NT2/D1 (cell line): Measurements from ENCODE around the gene MICAL2.

Experiments used
- DNase-seq: peaks from one replicate; pipeline ENCODE4 v3.0.0-alpha.2; 2011; ENCODE audit warnings: low read depth, low spot score
- H3K27me3 ChIP-seq: 2 replicates; pipeline ENCODE4 v1.6.0; 2011; ENCODE audit warnings: mild to moderate bottlenecking; ENCODE audit not compliant: insufficient read length, insufficient read depth
- H3K36me3 ChIP-seq: 2 replicates; pipeline ENCODE4 v1.6.1; 2011; ENCODE audit warnings: mild to moderate bottlenecking, low read length, mixed read lengths; ENCODE audit not compliant: insufficient read depth, insufficient read length
- H3K4me1 ChIP-seq: 2 replicates; pipeline ENCODE4 v1.5.1; 2011; ENCODE audit not compliant: insufficient read depth, insufficient read length
- H3K4me3 ChIP-seq: 2 replicates; pipeline ENCODE4 v1.5.1; 2011; ENCODE audit warnings: low read depth; ENCODE audit not compliant: insufficient read length
- H3K9ac ChIP-seq: 2 replicates; pipeline ENCODE4 v1.6.0; 2011; ENCODE audit warnings: low read depth; ENCODE audit not compliant: insufficient read length
- H3K9me3 ChIP-seq: 2 replicates; pipeline ENCODE4 v1.5.1; 2011; ENCODE audit warnings: mild to moderate bottlenecking, low read length; ENCODE audit not compliant: insufficient read depth
- SUZ12 ChIP-seq: IDR thresholded peaks from 2 replicates; pipeline ENCODE4 v1.6.1; 2011; ENCODE audit not compliant: insufficient read length, insufficient read depth; ENCODE audit errors: extremely low read depth
- YY1 ChIP-seq: IDR thresholded peaks from 2 replicates; pipeline ENCODE4 v1.6.1; 2011; ENCODE audit not compliant: insufficient read length, insufficient read depth
- ZNF274 ChIP-seq: IDR thresholded peaks from 2 replicates; pipeline ENCODE4 v1.6.1; 2011; ENCODE audit warnings: mild to moderate bottlenecking, low read depth, low read length

The MICAL2 gene

DNA sequence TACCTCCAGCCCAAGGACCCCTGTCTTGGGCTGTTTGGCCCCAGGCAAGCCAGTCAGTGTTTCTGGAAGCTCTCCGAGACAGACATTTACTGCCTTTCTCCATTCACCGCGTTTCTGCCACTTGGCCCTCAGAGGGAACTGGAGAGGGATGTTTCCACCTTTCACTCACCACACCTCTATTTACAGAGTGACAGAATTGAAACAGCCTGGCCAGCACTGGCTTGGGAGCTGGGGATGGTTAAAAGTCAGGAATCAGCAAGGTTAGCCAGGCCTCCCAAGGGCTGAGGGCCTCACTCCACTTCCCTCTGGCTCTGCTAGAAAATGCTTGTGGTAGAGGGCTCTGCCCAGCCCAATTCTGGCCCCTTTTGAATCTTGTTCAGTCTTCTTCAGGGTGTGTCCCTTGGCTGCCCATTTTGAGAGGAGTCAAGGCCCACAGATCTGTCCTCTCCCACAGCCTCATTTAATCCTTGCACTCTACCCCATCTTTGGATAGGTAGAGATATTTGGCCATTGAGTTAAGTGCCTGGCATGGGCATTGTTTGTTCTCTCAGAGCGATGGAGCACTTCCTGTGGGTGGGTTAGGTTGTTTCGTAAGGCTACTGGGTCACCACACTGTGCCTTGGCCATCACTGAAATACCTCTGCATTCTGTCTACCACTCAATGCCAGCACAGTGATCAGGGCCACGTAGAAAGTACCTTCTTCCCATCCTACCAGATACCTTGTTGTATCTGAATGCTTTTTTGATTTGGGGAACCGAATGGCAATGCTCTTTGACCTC, 119.2 kb downstream of the MICAL2 start:
- Histone ChIP-seq H3K9me3 (no peaks in the 10 kb centered on the region), H3K4me3 (no peak overlapping the region), H3K4me1 (no peaks in the 10 kb centered on the region), H3K9ac (no peak overlapping the region), H3K36me3 (peaks cover 44% of the 10 kb centered on the region), H3K27me3 (no peaks in the 10 kb centered on the region)
- no peak for DNase-seq
- TF ChIP-seq SUZ12 (no peak), ZNF274 (no peak), YY1 (no peak)

DNA sequence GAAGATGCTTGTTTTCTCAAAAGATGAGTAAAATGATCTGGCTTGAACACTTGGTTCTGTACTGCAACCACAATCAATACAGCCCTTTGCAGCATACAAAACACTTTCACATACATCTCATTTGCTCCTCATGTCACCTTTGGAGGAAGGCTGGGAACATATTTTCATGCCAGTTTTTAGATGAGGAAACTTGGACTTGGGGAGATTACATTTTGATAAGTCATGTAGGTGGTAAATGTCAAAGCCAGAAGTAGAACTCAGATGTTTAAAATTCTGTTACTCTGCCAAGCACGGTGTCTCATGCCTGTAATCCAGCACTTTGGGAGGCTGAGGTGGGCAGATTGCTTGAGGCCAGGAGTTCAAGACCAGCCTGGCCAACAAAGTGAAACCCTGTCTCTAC, 121.8 kb downstream of the MICAL2 start:
- no peak for DNase-seq
- no peak overlapping the region for H3K4me3 ChIP-seq
- peaks cover 7% of the 10 kb centered on the region for H3K4me1 ChIP-seq
- H3K9me3 ChIP-seq, result no peaks in the 10 kb centered on the region
- H3K27me3 ChIP-seq, result no peaks in the 10 kb centered on the region
- no peak overlapping the region for H3K9ac ChIP-seq
- TF ChIP-seq ZNF274, result no peak
- TF ChIP-seq SUZ12, result no peak
- TF ChIP-seq YY1, result no peak
- peaks cover 41% of the 10 kb centered on the region for H3K36me3 ChIP-seq

DNA sequence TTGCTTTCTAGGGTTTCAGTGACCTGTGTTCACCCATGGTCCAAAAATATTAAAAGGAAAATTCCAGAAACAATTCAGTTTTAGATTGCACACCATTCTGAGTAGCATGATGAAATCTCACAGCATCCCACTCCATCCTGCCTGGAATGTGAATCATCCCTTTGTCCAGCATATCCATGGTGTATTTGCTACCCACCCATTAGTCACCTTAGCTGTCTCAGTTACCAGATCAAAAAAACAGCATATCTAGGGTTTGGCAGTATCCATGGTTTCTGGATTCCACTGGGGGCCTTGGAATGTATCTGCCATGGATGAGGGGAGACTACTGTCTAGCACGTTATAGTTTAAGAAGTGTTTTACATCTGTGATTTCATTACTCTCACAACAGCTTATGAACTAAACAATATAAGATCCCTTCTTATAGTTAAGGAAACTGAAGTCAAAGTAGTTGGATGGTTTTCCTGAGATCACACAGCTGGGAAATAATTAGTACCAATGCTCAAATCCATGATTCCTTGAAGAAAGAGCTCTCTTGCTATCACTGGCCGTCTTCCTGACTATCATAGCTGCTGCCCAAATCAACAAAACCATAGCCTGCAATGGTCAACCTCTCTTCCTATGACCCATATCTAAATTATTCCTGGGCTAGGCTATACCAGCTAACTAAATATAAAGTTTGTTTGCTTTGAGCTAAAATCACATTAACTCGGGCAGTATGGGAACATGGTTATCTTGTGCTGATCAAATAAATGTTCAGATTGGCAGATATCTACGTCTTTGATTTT, 122.6 kb downstream of the MICAL2 start:
- no peak for TF ChIP-seq SUZ12
- TF ChIP-seq ZNF274, result no peak
- no peak for TF ChIP-seq YY1
- H3K4me3 ChIP-seq, result no peak overlapping the region
- no peaks in the 10 kb centered on the region for H3K9me3 ChIP-seq
- H3K27me3 ChIP-seq, result no peaks in the 10 kb centered on the region
- H3K4me1 ChIP-seq, result peaks cover 7% of the 10 kb centered on the region
- H3K36me3 ChIP-seq, result peaks cover 37% of the 10 kb centered on the region
- no peak overlapping the region for H3K9ac ChIP-seq
- no peak for DNase-seq

DNA sequence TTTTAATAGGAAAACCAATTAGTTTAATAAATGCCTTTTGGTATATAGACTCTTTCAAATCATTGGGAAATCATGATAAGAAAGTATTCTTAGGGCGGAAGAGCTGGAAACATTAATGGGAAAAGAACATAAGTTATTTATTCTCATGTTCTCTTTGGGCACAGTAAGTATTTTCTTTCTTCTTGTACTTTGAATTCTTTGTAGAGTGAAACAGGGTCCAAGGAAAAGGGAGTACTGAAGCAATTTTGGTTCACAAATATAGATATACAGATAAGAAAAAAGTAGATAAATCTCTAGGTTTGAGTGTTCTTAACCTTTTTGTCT, 123.2 kb downstream of the MICAL2 start:
- H3K27me3 ChIP-seq, result no peaks in the 10 kb centered on the region

DNA sequence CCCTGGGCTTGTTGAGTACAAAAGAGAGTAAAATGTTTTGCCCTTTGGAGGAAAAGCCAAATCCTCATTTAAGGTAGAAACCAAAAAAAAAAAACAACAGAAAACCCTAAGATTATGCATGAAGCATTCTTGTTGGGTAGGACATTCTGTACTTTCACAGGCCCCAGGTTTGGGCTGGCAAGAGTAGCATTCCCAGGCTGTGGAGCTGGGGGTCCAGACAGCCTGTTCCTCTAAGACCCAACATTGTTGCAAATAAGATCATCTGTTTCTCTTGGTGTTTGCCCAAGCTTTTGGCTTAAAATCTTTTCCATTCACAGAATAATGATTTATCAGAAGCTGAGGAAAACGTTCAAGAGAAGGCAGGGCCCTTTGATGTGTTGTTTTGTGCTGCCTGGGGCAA, 123.8 kb downstream of the MICAL2 start:
- Histone ChIP-seq H3K4me1 (peaks cover 7% of the 10 kb centered on the region), H3K9ac (no peak overlapping the region)

More for the DNA sequence above, 123.2 kb downstream of the MICAL2 start:
- Histone ChIP-seq H3K9ac (no peak overlapping the region), H3K9me3 (no peaks in the 10 kb centered on the region), H3K4me3 (no peak overlapping the region), H3K36me3 (peaks cover 33% of the 10 kb centered on the region), H3K4me1 (peaks cover 7% of the 10 kb centered on the region)
- no peak for TF ChIP-seq ZNF274
- TF ChIP-seq SUZ12, result no peak
- TF ChIP-seq YY1, result no peak
- DNase-seq, result no peak

DNA sequence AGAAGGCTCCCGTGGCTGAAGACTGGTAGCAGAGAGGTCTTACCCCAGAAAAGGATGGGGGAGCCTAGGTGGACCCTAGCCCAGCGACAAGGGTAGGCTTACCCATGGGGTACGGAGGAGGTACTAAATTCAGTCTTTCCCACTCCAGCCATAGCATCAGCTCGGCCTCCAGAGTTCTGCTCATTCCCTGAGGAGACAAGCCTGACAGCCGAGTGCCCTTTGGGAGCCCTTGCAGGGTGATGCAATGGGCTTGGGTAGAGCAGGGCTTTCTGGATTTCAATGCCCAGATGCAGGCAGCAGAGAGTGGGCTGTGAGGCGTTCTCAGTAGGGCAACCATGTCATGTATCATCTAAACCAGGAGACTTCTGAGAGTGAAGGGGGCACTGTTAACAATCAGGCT, 124.7 kb downstream of the MICAL2 start:
- H3K9ac ChIP-seq, result no peak overlapping the region
- DNase-seq, result no peak
- no peak overlapping the region for H3K4me3 ChIP-seq
- peaks cover 7% of the 10 kb centered on the region for H3K4me1 ChIP-seq
- no peaks in the 10 kb centered on the region for H3K9me3 ChIP-seq
- peaks cover 31% of the 10 kb centered on the region for H3K36me3 ChIP-seq
- no peaks in the 10 kb centered on the region for H3K27me3 ChIP-seq
- no peak for TF ChIP-seq ZNF274
- TF ChIP-seq YY1, result no peak
- TF ChIP-seq SUZ12, result no peak

More for the DNA sequence above, 123.8 kb downstream of the MICAL2 start:
- Histone ChIP-seq H3K36me3 (peaks cover 31% of the 10 kb centered on the region), H3K4me3 (no peak overlapping the region), H3K9me3 (no peaks in the 10 kb centered on the region), H3K27me3 (no peaks in the 10 kb centered on the region)
- TF ChIP-seq YY1, result no peak
- TF ChIP-seq ZNF274, result no peak
- no peak for TF ChIP-seq SUZ12
- no peak for DNase-seq

DNA sequence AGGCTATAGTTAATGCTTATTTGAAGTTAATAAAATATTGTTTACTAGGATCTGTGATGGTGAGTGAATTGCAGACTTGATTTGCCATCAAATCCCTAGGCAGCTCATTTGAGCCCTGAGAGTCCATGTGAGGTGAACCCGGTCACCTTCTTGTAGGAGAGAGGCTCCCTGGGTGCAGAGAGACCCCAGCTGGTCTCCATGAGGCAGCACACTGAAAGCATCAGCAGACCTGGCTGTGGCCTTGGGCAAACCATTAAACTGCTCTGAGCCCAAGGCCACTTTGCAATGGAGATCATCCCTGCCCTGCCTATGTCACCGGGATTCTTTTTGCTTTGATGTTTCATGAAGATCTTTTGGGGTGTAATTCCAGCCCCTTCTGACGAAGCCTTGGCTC, 125.2 kb downstream of the MICAL2 start:
- TF ChIP-seq YY1, result no peak
- no peak for TF ChIP-seq ZNF274
- no peak for TF ChIP-seq SUZ12
- H3K36me3 ChIP-seq, result peaks cover 30% of the 10 kb centered on the region
- no peak overlapping the region for H3K9ac ChIP-seq
- no peaks in the 10 kb centered on the region for H3K9me3 ChIP-seq
- no peak for DNase-seq
- peaks cover 7% of the 10 kb centered on the region for H3K4me1 ChIP-seq
- H3K27me3 ChIP-seq, result no peaks in the 10 kb centered on the region
- H3K4me3 ChIP-seq, result no peak overlapping the region
